ENCODE results near the gene SNAPC1. TPM values are rescaled to one million over a fixed set of nuclear protein-coding genes. Genes with fewer than 3 reads are reported as not detected.
"Not testable (repeated sequence)": the region's sequence is repeated elsewhere in the genome, so short reads cannot be mapped to it uniquely, and the experiment has no call there.

SNAPC1 gene
- total RNA-seq, 8 experiments from 2014 or later, result 7.8 to 15.6 (median 11.5) TPM

- no peak for ATAC-seq (replicated peaks in 6 of 8)
- in situ Hi-C loops (cut with MboI; ENCODE audit: low pct_unique_long_range_greater_than_20kb in 2 of 9, low sequenced_read_pairs in 9 of 9, unreplicated experiment in 9 of 9), result loop anchor here in 5 of 9 experiments (25.0 kb wide), 1 partner anchor 272 kb away; no protein-coding TSS in a partner anchor
- WGBS, 10 experiments, result 60 to 100% (median 100%) methylated on average over 1 to 2 of the region's 2 CpGs; no CpG with 5 or more reads in 1 of the 10 experiments
- Histone ChIP-seq H3K27ac (no peak overlapping the region), H3K4me1 (replicated peaks in 1 of 2) (no peaks in the 10 kb centered on the region), H3K4me3 (no peak overlapping the region)
Observed at GRCh38 chr14:61733972-61734371, 28.2 kb upstream of the SNAPC1 start.

GRCh38 chr14:61736751-61737150 lies 25.5 kb upstream of the SNAPC1 start:
- in situ Hi-C loops (cut with MboI; ENCODE audit: low pct_unique_long_range_greater_than_20kb in 2 of 9, low sequenced_read_pairs in 9 of 9, unreplicated experiment in 9 of 9), result loop anchor here in 5 of 9 experiments (25.0 kb wide), 1 partner anchor 274 kb away; no protein-coding TSS in a partner anchor
- no peak overlapping the region for H3K4me3 ChIP-seq
- 75 to 100% (median 97%) methylated on average over 1 to 4 of the region's 4 CpGs for WGBS, 10 experiments
- ATAC-seq (replicated peaks in 6 of 8), result no peak
- no peaks in the 10 kb centered on the region for H3K4me1 ChIP-seq (replicated peaks in 1 of 2)
- H3K27ac ChIP-seq, result no peak overlapping the region

GRCh38 chr14:61737915-61738314 lies 24.3 kb upstream of the SNAPC1 start:
- H3K4me3 ChIP-seq, result no peak overlapping the region
- WGBS, 10 experiments, result 85 to 100% (median 100%) methylated on average over 1 to 5 of the region's 5 CpGs; no CpG with 5 or more reads in 1 of the 10 experiments
- no peak for ATAC-seq (replicated peaks in 6 of 8)
- no peaks in the 10 kb centered on the region for H3K4me1 ChIP-seq (replicated peaks in 1 of 2)
- H3K27ac ChIP-seq, result no peak overlapping the region
- in situ Hi-C loops (cut with MboI; ENCODE audit: low pct_unique_long_range_greater_than_20kb in 2 of 9, low sequenced_read_pairs in 9 of 9, unreplicated experiment in 9 of 9), result loop anchor here in 5 of 9 experiments (25.0 kb wide), 1 partner anchor 276 kb away; no protein-coding TSS in a partner anchor

- no peak overlapping the region for H3K4me3 ChIP-seq
- in situ Hi-C loops (cut with MboI; ENCODE audit: low pct_unique_long_range_greater_than_20kb in 2 of 9, low sequenced_read_pairs in 9 of 9, unreplicated experiment in 9 of 9), result loop anchor here in 5 of 9 experiments (25.0 kb wide), 1 partner anchor 277 kb away; no protein-coding TSS in a partner anchor
- no peak overlapping the region for H3K27ac ChIP-seq
- no peak for ATAC-seq (replicated peaks in 6 of 8)
- no peaks in the 10 kb centered on the region for H3K4me1 ChIP-seq (replicated peaks in 1 of 2)
Observed at GRCh38 chr14:61739133-61739532, 23.1 kb upstream of the SNAPC1 start.

- 55 to 100% (median 95%) methylated on average over 1 to 5 of the region's 6 CpGs; no CpG with 5 or more reads in 3 of the 10 experiments for WGBS, 10 experiments
- Histone ChIP-seq H3K27ac (no peak overlapping the region), H3K4me1 (replicated peaks in 1 of 2) (no peaks in the 10 kb centered on the region), H3K4me3 (no peak overlapping the region)
- in situ Hi-C loops (cut with MboI; ENCODE audit: low pct_unique_long_range_greater_than_20kb in 2 of 9, low sequenced_read_pairs in 9 of 9, unreplicated experiment in 9 of 9), result loop anchor here in 5 of 9 experiments (25.0 kb wide), 1 partner anchor 280 kb away; no protein-coding TSS in a partner anchor
- no peak for ATAC-seq (replicated peaks in 6 of 8)
Observed at GRCh38 chr14:61742371-61742770, 19.8 kb upstream of the SNAPC1 start.

GRCh38 chr14:61744238-61744637 lies 18.0 kb upstream of the SNAPC1 start:
- no peak overlapping the region for H3K4me3 ChIP-seq
- peaks cover 0 to 2% of the 10 kb centered on the region in 2 donors for H3K4me1 ChIP-seq (replicated peaks in 1 of 2)
- no peak overlapping the region for H3K27ac ChIP-seq
- WGBS, 10 experiments, result 80 to 100% (median 97%) methylated on average over 1 to 4 of the region's 5 CpGs; no CpG with 5 or more reads in 1 of the 10 experiments
- no peak for ATAC-seq (replicated peaks in 6 of 8)
- in situ Hi-C loops (cut with MboI; ENCODE audit: low pct_unique_long_range_greater_than_20kb in 2 of 9, low sequenced_read_pairs in 9 of 9, unreplicated experiment in 9 of 9), result loop anchor here in 5 of 9 experiments (25.0 kb wide), 1 partner anchor 282 kb away; no protein-coding TSS in a partner anchor

- not testable (repeated sequence) for H3K27ac ChIP-seq; ATAC-seq (replicated peaks in 6 of 8); H3K4me3 ChIP-seq
- 90 to 100% (median 100%) methylated on average over 1 to 3 of the region's 3 CpGs; no CpG with 5 or more reads in 3 of the 10 experiments for WGBS, 10 experiments
- in situ Hi-C loops (cut with MboI; ENCODE audit: low pct_unique_long_range_greater_than_20kb in 2 of 9, low sequenced_read_pairs in 9 of 9, unreplicated experiment in 9 of 9), result loop anchor here in 5 of 9 experiments (25.0 kb wide), 1 partner anchor 284 kb away; no protein-coding TSS in a partner anchor
- H3K4me1 ChIP-seq (replicated peaks in 1 of 2), result peaks cover 4 to 17% of the 10 kb centered on the region in 2 donors
Observed at GRCh38 chr14:61746346-61746745, 15.9 kb upstream of the SNAPC1 start.

- Histone ChIP-seq H3K4me1 (replicated peaks in 1 of 2) (peaks cover 4 to 17% of the 10 kb centered on the region in 2 donors), H3K27ac (no peak overlapping the region), H3K4me3 (no peak overlapping the region)
- in situ Hi-C loops (cut with MboI; ENCODE audit: low pct_unique_long_range_greater_than_20kb in 2 of 9, low sequenced_read_pairs in 9 of 9, unreplicated experiment in 9 of 9), result loop anchor here in 5 of 9 experiments (25.0 kb wide), 1 partner anchor 285 kb away; no protein-coding TSS in a partner anchor
- ATAC-seq (replicated peaks in 6 of 8), result no peak
Observed at GRCh38 chr14:61746881-61747280, 15.3 kb upstream of the SNAPC1 start.

- Histone ChIP-seq H3K4me1 (replicated peaks in 1 of 2) (peaks cover 4 to 17% of the 10 kb centered on the region in 2 donors), H3K27ac (no peak overlapping the region), H3K4me3 (no peak overlapping the region)
- in situ Hi-C loops (cut with MboI; ENCODE audit: low pct_unique_long_range_greater_than_20kb in 2 of 9, low sequenced_read_pairs in 9 of 9, unreplicated experiment in 9 of 9), result loop anchor here in 5 of 9 experiments (25.0 kb wide), 1 partner anchor 285 kb away; no protein-coding TSS in a partner anchor
- ATAC-seq (replicated peaks in 6 of 8), result no peak
- WGBS, 10 experiments, result 67 to 100% (median 97%) methylated on average over 1 to 3 of the region's 3 CpGs
Observed at GRCh38 chr14:61747342-61747741, 14.9 kb upstream of the SNAPC1 start.

- Histone ChIP-seq H3K4me3 (peak overlapping the region in 1 of 5 donors; percentile 14), H3K4me1 (replicated peaks in 1 of 2) (peaks cover 4 to 17% of the 10 kb centered on the region in 2 donors), H3K27ac (no peak overlapping the region)
- no peak for ATAC-seq (replicated peaks in 6 of 8)
- in situ Hi-C loops (cut with MboI; ENCODE audit: low pct_unique_long_range_greater_than_20kb in 2 of 9, low sequenced_read_pairs in 9 of 9, unreplicated experiment in 9 of 9), result loop anchor here in 5 of 9 experiments (25.0 kb wide), 1 partner anchor 287 kb away; no protein-coding TSS in a partner anchor
- WGBS, 10 experiments, result 12 to 90% (median 49%) methylated on average over 2 to 3 of the region's 3 CpGs; no CpG with 5 or more reads in 1 of the 10 experiments
Observed at GRCh38 chr14:61749264-61749663, 13.0 kb upstream of the SNAPC1 start.

GRCh38 chr14:61749867-61750266 lies 12.4 kb upstream of the SNAPC1 start:
- Histone ChIP-seq H3K4me1 (replicated peaks in 1 of 2) (peaks cover 4 to 17% of the 10 kb centered on the region in 2 donors), H3K4me3 (peak overlapping the region in 3 of 5 donors; percentile 37 to 43 (median 39)), H3K27ac (no peak overlapping the region)
- in situ Hi-C loops (cut with MboI; ENCODE audit: low pct_unique_long_range_greater_than_20kb in 2 of 9, low sequenced_read_pairs in 9 of 9, unreplicated experiment in 9 of 9), result loop anchor here in 5 of 9 experiments (25.0 kb wide), 1 partner anchor 288 kb away; no protein-coding TSS in a partner anchor
- ATAC-seq (replicated peaks in 6 of 8), result no peak
- WGBS, 10 experiments, result 14 to 100% (median 43%) methylated on average over 1 to 3 of the region's 3 CpGs; no CpG with 5 or more reads in 3 of the 10 experiments

- H3K4me3 ChIP-seq, result peak overlapping the region; percentile 21 to 43 (median 37)
- in situ Hi-C loops (cut with MboI; ENCODE audit: low pct_unique_long_range_greater_than_20kb in 2 of 9, low sequenced_read_pairs in 9 of 9, unreplicated experiment in 9 of 9), result no loop called here
- WGBS, 10 experiments, result 0 to 100% (median 16%) methylated on average over 2 to 21 of the region's 54 CpGs
- H3K4me1 ChIP-seq (replicated peaks in 1 of 2), result peaks cover 4 to 17% of the 10 kb centered on the region in 2 donors
- no peak overlapping the region for H3K27ac ChIP-seq
- ATAC-seq (replicated peaks in 6 of 8), result peak; percentile 94 to 99 (median 98)
Observed at GRCh38 chr14:61750708-61751474, 11.3 kb upstream of the SNAPC1 start.

GRCh38 chr14:61751475-61751989 lies 10.7 kb upstream of the SNAPC1 start:
- no peak overlapping the region for H3K27ac ChIP-seq
- ATAC-seq (replicated peaks in 6 of 8), result no peak

More at GRCh38 chr14:61751475-61751989, 10.7 kb upstream of the SNAPC1 start:
- in situ Hi-C loops (cut with MboI; ENCODE audit: low pct_unique_long_range_greater_than_20kb in 2 of 9, low sequenced_read_pairs in 9 of 9, unreplicated experiment in 9 of 9), result no loop called here
- Histone ChIP-seq H3K4me1 (replicated peaks in 1 of 2) (peaks cover 4 to 17% of the 10 kb centered on the region in 2 donors), H3K4me3 (peak overlapping the region in 4 of 5 donors; percentile 21 to 43 (median 38))
- 22 to 92% (median 72%) methylated on average over 1 to 8 of the region's 8 CpGs for WGBS, 10 experiments

Measured in motor neuron (in vitro differentiated cells).